ENCODE results near the gene ALDH16A1.

Gene ALDH16A1

DNA sequence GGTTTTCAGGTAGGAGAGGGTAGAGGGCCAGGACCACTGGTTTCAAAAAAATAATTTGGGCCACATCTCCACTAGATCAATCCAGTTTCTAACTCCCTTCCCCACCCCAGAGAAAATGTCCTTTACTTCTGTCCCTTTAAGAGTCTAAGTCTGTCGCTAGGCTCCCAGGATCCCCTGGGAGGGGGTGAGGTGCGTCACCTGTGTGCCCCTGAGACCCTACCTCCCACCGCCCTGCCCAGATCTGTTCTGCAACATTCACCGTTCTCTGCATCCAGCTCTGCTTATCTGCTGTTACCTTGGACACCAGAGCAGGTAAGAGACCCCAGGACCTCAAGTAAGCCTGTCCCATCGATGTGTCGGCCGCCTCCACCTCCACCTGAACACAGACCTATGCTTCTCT, 27.8 kb upstream of the ALDH16A1 start, which contains the start of gene GFY:
GFY (plus strand) TSS at position 211 of the 400 bp plus-strand sequence. CDS start 1,043 bp downstream, outside the sequence.
- DNase-seq: no peak

- no peak for DNase-seq
Measured at GRCh38 chr19:49425922-49426592, 27.0 kb upstream of the ALDH16A1 start.

DNA sequence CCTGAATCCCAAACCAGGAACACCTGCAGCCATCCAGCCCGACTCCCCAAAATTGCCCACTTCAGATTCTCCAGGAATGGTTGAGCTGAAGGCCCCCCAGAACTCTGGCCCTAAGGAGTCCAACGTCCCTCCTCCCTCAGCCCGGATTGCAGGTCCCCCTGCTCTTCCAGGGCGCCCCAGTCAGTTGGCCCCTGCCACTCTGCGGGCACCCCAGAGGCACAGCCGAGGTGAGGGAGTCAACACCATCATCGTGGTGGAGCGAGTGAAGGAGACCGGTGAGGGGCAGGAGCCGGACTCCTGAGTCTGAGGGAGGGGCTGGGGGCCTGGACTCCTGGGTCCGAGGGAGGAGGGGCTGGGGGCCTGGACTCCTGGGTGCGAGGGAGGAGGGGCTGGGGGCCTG, 25.7 kb upstream of the ALDH16A1 start:
- no peak for DNase-seq

DNA sequence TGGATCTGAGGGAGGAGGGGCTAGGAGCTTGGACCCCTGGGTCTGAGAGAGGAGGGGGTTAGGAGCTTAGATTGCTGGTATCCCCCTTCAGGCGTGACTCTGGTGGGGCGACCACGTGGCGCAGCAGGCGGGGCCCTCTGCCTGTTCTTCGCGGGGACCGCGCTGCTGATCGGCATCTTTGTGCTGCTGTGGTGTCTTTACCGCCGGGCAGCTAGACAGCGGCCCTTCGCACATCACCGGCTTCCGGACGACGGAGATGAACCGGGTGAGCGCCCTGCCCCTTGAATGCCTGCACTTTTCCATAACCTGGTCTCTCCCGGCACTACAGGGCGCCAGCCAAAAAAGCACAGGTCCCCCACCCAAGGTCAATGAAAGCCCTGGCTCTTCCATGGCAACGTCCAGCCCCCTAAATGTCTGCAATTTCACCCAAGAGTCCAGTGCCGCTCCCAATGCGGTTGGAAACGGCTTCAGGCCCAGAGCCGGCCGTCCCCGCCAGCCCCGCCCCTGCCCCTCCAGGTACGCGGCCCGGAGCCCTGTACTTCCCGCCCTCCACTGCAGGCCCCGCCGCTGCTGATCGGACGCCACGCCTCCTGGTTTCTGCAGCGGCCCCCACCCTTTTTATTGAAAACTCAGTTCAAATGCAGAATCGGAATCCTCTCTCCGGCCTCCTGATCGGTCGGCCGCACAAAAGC, 25.0 kb upstream of the ALDH16A1 start:
- DNase-seq: peak; percentile 40

DNA sequence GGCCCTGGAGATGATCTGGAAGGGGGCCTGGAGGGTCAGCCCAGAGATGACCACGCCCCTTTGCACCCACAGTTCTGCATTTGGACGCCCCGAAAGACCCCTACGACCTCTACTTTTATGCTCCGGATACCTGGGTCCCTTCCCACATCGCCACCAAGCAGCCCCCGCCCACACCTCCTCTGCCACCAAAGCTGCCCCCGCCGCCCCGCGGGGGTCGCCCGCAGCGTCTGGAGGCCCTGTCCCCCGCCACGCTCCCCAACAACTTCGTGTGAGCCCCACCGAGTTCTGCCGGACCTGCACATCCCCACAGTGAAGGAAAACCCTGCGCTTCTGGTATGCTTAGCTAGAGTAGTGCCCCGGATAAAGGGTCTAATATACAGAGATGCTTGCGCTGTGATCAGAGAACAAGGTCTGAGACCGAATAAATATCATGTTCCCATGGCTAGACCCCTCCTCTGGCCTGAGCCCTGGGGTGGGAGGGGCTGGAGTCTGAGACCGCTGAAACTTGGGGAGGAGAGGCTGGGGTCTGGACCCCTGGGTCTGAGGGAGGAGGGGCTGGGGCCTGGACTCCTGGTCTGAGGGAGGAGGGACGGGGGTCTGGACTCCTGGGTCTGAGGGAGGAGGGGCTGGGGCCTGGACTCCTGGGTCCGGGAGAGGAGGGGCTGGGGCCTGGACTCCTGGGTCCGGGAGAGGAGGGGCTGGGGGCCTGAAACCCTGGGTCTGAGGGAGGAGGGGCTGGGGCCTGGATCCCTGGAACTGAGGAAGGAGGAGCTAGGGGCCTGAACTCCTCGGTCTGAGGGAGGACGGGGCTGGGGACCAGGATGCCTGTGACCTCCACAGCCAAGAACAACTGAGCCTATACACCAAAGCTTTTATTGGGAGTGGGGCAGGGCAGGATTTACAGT, 24.2 kb upstream of the ALDH16A1 start:
- no peak for DNase-seq

GRCh38 chr19:49430172-49430677, 22.8 kb upstream of the ALDH16A1 start:
- DNase-seq: no peak

DNA sequence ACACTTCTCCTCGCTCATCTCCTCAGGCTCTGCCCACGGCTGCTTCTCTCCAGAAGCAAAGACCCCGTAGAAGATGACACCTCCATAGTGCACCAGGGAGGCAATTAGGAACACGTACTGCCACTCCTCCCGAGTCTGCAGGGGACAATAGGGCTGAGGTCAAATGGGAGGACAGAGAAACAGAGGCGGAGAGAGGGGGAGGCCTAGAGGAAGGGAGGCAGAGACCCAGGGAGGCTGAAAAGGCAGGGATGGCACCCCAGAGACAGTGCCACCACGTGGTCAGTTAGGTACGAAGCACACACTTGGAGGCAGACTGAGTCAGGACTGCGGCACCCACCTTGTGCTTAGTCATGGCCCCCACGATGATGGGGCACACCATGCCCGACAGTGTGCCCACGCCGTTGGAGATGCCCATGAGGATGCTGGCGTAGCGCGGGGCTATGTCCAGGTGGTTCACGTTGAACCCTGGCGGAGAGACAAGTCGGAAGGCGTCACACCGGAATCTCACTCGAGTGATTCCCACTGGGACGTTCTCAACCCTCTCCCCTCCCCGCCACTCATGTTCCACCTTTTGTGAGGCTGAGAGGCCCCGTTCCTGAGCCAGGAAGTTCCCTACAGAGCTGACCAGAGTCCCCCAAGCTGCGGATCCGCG, 22.2 kb upstream of the ALDH16A1 start:
- no peak for DNase-seq

DNA sequence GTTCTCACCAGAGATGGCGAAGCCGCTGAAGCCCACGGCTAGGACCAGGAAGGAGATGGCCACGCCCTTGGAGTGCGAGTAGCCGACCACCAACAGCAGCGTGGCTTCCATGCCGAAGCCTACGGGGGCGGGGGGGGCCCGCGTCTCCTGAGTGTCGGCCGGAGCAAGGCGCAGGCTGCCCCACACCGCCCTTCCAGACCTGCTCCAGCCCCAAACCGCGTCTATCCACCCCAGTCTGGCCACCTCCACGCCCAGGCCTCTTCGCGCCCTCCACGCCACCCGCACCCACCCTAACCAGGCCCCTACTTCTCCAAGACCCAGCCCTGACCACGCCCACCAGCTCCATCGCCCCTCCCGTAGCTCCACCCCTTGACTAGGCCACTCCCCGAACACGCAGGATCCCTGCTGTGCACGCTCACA, 21.7 kb upstream of the ALDH16A1 start:
- no peak for DNase-seq

DNA sequence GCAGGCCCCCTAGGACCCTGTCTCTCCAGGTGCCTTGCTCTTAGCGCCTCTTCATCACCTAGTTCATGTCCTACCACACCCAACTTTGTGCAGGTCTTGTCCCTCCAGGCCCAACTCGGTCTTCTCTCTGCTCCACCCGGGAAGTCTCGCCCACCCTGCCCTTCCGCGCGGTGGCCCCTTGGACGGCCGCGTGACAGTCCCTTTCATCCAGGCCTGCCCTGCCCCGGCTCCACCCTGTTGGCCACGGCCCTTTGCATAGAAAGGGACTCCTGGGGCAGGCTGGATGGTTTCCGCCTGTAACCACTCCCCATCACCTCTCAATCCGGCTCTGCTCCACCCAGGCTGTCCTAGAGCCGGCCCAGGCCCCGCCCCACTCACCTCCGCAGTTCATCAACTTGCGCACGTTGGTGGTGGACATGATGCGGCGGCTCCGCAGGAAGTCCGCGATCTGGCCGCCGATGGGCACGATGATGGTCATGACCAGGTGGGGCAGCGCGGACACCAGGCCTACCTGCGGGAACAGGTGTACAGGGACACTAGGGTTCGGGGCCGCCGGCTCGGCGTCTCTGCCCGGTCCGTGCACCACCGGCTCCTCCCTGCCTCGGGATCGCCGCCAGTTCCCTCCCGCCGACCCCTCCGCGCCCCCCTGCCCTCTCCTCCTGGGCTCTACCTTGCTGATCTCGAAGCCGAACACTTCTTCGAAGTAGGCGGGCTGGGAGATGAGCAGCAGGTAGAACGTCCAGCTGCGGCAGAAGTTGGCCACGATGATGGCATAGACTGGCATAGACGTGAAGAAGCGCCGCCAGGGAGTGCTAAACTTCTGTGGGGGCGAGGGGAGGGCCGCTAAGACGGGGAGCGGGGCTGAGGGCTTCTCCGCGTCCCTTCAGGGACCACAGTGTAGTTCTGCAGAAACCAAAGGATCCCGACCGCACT, 20.6 kb upstream of the ALDH16A1 start:
- no peak for DNase-seq

- DNase-seq: no peak
Measured at GRCh38 chr19:49433240-49433901, 19.7 kb upstream of the ALDH16A1 start.

GRCh38 chr19:49434907-49435583, 18.0 kb upstream of the ALDH16A1 start:
- DNase-seq: no peak

DNA sequence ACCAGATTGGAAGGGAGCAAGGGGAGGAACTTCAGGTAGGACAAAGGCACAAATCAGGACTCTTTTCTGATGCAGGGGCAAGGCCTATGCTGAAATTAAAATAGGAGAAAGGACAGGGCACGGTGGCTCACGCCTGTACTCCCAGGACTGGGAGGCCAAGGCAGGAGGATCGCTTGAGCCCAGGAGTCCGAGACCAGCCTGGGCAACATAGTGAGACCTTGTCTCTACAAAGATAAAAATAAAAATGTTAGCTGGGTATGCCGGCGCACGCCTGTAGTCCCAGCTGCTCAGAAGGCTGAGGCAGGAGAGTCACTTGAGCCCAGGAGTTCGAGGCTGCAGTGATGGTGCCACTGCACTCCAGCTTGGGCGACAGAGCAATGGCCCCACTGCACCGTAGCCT, 17.4 kb upstream of the ALDH16A1 start:
- no peak for DNase-seq

- DNase-seq: peak; percentile 60
Measured at GRCh38 chr19:49436381-49437017, 16.5 kb upstream of the ALDH16A1 start.

DNA sequence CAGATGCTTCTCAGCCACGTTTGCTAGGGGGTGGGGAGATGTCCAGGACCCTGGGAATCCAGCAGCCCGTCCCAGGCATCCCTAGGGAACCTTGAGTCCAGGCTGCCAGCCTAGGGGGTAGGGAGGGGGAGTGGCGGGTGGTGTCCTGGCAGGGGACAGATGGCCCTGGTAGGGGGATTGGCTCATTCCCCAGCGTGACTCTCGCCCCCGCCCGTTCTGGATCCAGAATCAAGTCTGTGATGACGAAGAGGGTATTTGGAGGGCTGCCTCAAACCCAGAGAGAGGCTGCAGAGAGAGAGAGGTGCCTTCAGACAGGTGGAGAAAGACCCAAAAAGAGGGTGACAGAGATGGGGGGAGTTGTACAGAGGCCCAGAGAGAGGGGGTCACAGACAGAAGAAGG, 15.8 kb upstream of the ALDH16A1 start:
- no peak for DNase-seq

GRCh38 chr19:49438261-49438660, 14.8 kb upstream of the ALDH16A1 start:
- no peak for DNase-seq

DNA sequence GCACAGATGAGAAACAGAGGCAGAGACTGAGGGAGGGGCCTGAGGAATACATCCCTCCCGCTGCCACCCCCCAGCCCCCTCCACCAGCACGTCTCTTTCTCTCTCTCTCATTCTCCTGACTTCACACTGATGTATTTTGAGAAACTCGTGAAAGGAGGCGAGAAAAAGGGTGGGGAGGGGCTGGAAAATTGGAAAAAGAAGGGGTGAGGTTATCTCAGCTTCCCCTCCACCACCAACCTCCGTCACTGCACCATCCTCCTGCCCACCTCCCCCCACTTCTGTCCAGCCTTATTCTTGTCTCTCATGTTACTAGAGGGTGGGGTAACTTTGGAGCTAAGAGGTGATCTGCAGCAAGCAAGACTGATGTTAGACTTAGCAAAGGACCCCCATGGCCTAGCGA, 13.2 kb upstream of the ALDH16A1 start:
- no peak for DNase-seq

DNA sequence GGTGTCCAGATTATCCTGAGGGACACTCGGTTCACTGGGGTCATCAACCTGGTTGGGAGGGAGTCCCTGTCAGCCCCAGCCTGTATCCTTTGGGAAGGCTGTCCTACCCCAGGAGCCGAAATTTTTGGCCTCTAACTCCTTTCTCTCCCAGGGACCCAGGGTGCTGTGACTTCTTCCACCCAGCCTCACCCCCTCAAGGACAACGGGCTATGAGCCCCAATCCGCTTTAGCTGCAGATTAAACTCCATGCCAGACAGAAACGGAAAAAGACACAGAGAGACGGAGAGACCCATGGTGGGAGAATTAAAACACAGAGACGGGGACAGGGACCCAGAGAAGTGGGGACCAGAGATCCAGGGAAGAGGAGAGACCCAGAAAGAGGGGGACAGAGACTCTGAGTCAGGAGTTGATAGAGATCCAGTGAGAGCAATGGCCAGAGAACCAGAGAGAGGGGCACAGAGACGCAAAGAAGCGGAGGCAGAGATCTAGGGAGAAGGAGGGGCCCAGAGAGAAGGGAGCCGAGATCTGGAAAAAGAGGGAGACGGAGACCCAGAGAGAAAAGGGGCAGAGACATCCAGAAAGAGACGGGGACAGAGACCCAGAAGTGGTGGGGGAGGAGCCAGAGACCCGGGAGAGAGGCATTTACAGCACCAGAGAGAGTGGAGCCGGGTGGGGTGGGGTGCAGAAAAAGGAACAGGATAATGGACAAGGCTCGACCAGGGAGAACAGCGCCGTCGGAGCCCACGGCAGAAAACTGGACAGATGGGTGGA, 12.4 kb upstream of the ALDH16A1 start:
- DNase-seq: no peak

DNA sequence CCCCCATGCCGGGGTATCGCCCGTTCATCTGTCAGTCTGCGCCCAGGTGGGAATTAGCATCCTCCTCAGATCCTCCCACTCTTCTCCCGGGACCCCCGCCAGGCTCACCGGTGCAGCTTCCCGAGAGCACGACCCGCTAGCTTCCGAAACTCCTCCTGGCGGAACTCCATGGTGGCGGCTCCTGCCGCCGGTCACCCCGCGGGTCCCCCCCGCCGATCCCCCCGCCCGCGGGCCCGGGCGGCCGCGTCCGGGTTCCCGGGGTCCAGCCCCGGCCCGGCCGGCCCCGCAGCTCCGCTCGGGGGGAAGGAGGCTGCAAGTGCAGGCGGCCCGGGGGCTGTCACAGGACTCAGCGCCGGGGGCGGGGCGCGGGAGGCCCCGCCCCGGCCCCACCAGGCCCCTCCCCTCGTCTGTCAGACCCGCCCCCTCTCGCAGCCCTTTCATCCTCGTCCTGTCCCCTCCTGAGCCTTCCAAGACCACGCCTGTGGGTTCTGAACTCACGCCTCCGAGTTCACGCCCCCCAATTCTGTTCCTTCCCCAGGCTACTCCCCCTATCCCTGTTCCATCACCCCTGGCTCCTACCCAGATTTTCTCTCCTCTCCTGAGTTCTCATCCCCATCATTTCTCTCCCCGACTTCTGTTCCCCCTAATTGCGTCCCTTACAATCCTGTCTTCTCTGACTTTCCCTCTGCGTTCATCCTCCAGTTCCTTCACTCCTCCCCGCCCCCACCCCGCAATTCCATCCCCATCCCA, 11.6 kb upstream of the ALDH16A1 start, which contains the start of gene SLC17A7:
SLC17A7 (minus strand) TSS at position 318 of the 750 bp plus-strand sequence; CDS start at position 170, 148 bp downstream.
- no peak for DNase-seq
